Iris pigment epithelial cell (primary cell): ENCODE results near the gene PPP1R12C.
"Not testable (repeated sequence)": the region's sequence is repeated elsewhere in the genome, so short reads cannot be mapped to it uniquely, and the experiment has no call there.

Source experiments
- DNase-seq: peaks from one replicate; pipeline ENCODE4 v3.0.0-alpha.2; 2011; ENCODE audit warnings: low read depth

Gene PPP1R12C

GRCh38 chr19:55076321-55076720 is 41.1 kb downstream of the PPP1R12C start:
- DNase-seq, result no peak

- no peak for DNase-seq
Observed at GRCh38 chr19:55075371-55075998, 42.0 kb downstream of the PPP1R12C start, which contains the start of gene EPS8L1. EPS8L1 (plus strand) TSS chr19:55075869; CDS start chr19:55076445, 576 bp downstream.

- DNase-seq, result no peak
Observed at GRCh38 chr19:55071913-55072312, 45.5 kb downstream of the PPP1R12C start.

GRCh38 chr19:55071129-55071502 is 46.3 kb downstream of the PPP1R12C start:
- DNase-seq, result peak; percentile 81

GRCh38 chr19:55070466-55071128 is 46.8 kb downstream of the PPP1R12C start:
- no peak for DNase-seq

- no peak for DNase-seq
Observed at GRCh38 chr19:55069865-55070197, 47.6 kb downstream of the PPP1R12C start.

- peak; percentile 28 for DNase-seq
Observed at GRCh38 chr19:55068950-55069864, 48.2 kb downstream of the PPP1R12C start.

GRCh38 chr19:55067869-55068268 is 49.6 kb downstream of the PPP1R12C start:
- DNase-seq, result no peak

- DNase-seq, result no peak
Observed at GRCh38 chr19:55066107-55066709, 51.2 kb downstream of the PPP1R12C start.

- DNase-seq, result not testable (repeated sequence)
Observed at GRCh38 chr19:55065516-55065915, 51.9 kb downstream of the PPP1R12C start.

- no peak for DNase-seq
Observed at GRCh38 chr19:55063492-55063843, 54.0 kb downstream of the PPP1R12C start.

- peak; percentile 94 for DNase-seq
Observed at GRCh38 chr19:55062735-55063491, 54.5 kb downstream of the PPP1R12C start, which contains the start of gene RDH13. RDH13 (minus strand) TSS chr19:55063148; CDS start chr19:55063032, 116 bp downstream.

GRCh38 chr19:55060287-55060686 is 57.1 kb downstream of the PPP1R12C start:
- peak; percentile 45 for DNase-seq

GRCh38 chr19:55058781-55059610 is 58.4 kb downstream of the PPP1R12C start:
- no peak for DNase-seq

- DNase-seq, result no peak
Observed at GRCh38 chr19:55056827-55057226, 60.6 kb downstream of the PPP1R12C start.

- DNase-seq, result no peak
Observed at GRCh38 chr19:55053735-55054134, 63.7 kb downstream of the PPP1R12C start.

GRCh38 chr19:55050749-55051532 is 66.5 kb downstream of the PPP1R12C start:
- no peak for DNase-seq

GRCh38 chr19:55048446-55048845 is 69.0 kb downstream of the PPP1R12C start:
- no peak for DNase-seq

- DNase-seq, result no peak
Observed at GRCh38 chr19:55047951-55048350, 69.5 kb downstream of the PPP1R12C start.
